Measurements from ENCODE around the gene MCC. TPM values are rescaled to one million over a fixed set of nuclear protein-coding genes. Genes with fewer than 3 reads are reported as not detected.
A peak's percentile ranks its signal among the peaks of the same experiment; 100 is the strongest.

The MCC gene
- total RNA-seq, 1 donor from 2014 or later, result 47.7 TPM

GRCh38 chr5:113223315-113223714, 264.9 kb downstream of the MCC start:
- DNase-seq, result no peak

GRCh38 chr5:113221294-113222176, 266.7 kb downstream of the MCC start:
- DNase-seq, result no peak

- no peak for DNase-seq
Measured at GRCh38 chr5:113219695-113220094, 268.6 kb downstream of the MCC start.

GRCh38 chr5:113218906-113219517, 269.2 kb downstream of the MCC start:
- DNase-seq, result no peak

- no peak for DNase-seq
Measured at GRCh38 chr5:113218200-113218599, 270.1 kb downstream of the MCC start.

GRCh38 chr5:113217619-113218184, 270.6 kb downstream of the MCC start:
- DNase-seq, result no peak

- no peak for DNase-seq
Measured at GRCh38 chr5:113216545-113216944, 271.7 kb downstream of the MCC start.

GRCh38 chr5:113215401-113216060, 272.7 kb downstream of the MCC start:
- DNase-seq, result no peak

- no peak for DNase-seq
Measured at GRCh38 chr5:113214606-113215323, 273.5 kb downstream of the MCC start.

- DNase-seq, result no peak
Measured at GRCh38 chr5:113213551-113214425, 274.5 kb downstream of the MCC start.

- DNase-seq, result peak; percentile 14
Measured at GRCh38 chr5:113212244-113212920, 275.9 kb downstream of the MCC start.

GRCh38 chr5:113209498-113209897, 278.8 kb downstream of the MCC start:
- DNase-seq, result no peak

GRCh38 chr5:113205807-113206206, 282.4 kb downstream of the MCC start:
- no peak for DNase-seq

GRCh38 chr5:113205323-113205722, 282.9 kb downstream of the MCC start:
- DNase-seq, result no peak

- peak; percentile 30 for DNase-seq
Measured at GRCh38 chr5:113204525-113205161, 283.6 kb downstream of the MCC start.

- DNase-seq, result no peak
Measured at GRCh38 chr5:113203916-113204315, 284.3 kb downstream of the MCC start.

- DNase-seq, result peak; percentile 15
Measured at GRCh38 chr5:113202746-113203716, 285.2 kb downstream of the MCC start.

- no peak for DNase-seq
Measured at GRCh38 chr5:113202287-113202686, 286.0 kb downstream of the MCC start.

GRCh38 chr5:113201715-113202114, 286.5 kb downstream of the MCC start:
- DNase-seq, result no peak
